Epidermal melanocyte (primary cell): ENCODE data around the gene RNASE8.

Experiments used
- DNase-seq: peaks from one replicate; pipeline ENCODE4 v3.0.0; 2011; ENCODE audit warnings: low spot score; ENCODE audit not compliant: insufficient read length

The RNASE8 gene

GRCh38 chr14:21105095-21105494 is 47.5 kb downstream of the RNASE8 start:
- no peak for DNase-seq

- no peak for DNase-seq
These were observed 48.5 kb downstream of the RNASE8 start for GRCh38 chr14:21106176-21106497.

- no peak for DNase-seq
These were observed 49.1 kb downstream of the RNASE8 start for GRCh38 chr14:21106498-21107282.

GRCh38 chr14:21107283-21107800 is 49.7 kb downstream of the RNASE8 start:
- no peak for DNase-seq
